Bronchial epithelial cell (primary cell): Measurements from ENCODE around the gene IRX5. TPM values are rescaled to one million over a fixed set of nuclear protein-coding genes. Genes with fewer than 3 reads are reported as not detected.

Experiments
- DNase-seq: peaks from one replicate; pipeline ENCODE4 v3.0.0-alpha.2; 2010; ENCODE audit warnings: low read depth
- FAIRE-seq: peaks from 2 replicates; lab custom pipeline; 2011; peaks lifted over from hg19 to GRCh38; lab: Jason Lieb, UNC
- H3K27me3 ChIP-seq: 2 replicates; pipeline ENCODE4 v1.5.1; 2011; ENCODE audit warnings: low read length; ENCODE audit not compliant: control insufficient read depth, insufficient read depth
- H3K36me3 ChIP-seq: 2 replicates; pipeline ENCODE4 v1.5.1; 2011; ENCODE audit warnings: low read length; ENCODE audit not compliant: control insufficient read depth, insufficient read depth
- H3K4me3 ChIP-seq: 2 replicates; pipeline ENCODE4 v1.5.1; 2011; ENCODE audit warnings: mild to moderate bottlenecking, low read depth, low read length, control low read depth
- total RNA-seq: library from RNA; depleted of rRNA; stranded (reverse); fragments of >200 nt; gene quantifications from 2 replicates; pipeline ENCODE4 v1.2.1, GENCODE V29; 2014
- TF ChIP-seq, protein P1 (sequence below): IDR thresholded peaks from 2 replicates; pipeline ENCODE4 v1.5.1; 2011; ENCODE audit warnings: mild to moderate bottlenecking, moderate library complexity, low read length, control low read depth, inconsistent platforms; ENCODE audit not compliant: insufficient read depth, severe bottlenecking

IRX5 gene
- total RNA-seq, 1 donor from 2014 or later, result 6.3 TPM

DNA sequence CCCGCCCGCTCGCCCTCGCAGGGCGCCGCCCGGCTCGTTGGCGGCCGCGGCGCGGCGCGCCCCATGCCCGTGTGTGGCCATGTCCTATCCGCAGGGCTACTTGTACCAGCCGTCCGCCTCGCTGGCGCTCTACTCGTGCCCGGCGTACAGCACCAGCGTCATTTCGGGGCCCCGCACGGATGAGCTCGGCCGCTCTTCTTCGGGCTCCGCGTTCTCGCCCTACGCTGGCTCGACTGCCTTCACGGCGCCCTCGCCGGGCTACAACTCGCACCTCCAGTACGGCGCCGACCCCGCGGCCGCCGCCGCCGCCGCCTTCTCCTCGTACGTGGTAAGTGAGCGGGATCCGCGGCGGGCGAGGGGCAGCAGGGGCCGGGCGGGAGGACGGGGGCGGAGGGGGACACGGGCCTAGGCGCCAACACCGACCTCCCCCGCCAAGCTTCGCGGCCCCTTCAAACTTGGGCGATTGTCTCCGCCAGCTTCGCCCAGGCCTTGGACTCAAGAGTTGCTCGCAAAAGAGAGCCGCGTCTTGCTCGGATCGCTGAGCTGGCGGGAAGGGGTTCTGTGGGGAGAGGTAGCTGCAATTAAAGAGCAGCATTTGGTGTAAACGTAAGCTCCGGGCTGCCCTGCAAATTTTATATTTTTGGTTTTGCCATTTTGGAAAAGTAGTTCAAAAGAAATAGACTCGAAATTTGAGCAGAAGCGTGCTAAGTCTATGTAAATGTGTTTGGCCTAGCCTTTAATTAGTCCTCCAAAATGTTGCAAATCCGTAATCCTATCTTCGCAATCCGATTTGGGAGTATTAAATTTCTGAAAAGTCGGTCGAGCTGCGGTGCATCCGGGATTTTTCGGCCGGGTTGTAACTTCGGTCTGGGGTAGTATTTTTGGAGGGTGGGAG, 702 bp downstream of the IRX5 start:
- FAIRE-seq, result no peak

DNA sequence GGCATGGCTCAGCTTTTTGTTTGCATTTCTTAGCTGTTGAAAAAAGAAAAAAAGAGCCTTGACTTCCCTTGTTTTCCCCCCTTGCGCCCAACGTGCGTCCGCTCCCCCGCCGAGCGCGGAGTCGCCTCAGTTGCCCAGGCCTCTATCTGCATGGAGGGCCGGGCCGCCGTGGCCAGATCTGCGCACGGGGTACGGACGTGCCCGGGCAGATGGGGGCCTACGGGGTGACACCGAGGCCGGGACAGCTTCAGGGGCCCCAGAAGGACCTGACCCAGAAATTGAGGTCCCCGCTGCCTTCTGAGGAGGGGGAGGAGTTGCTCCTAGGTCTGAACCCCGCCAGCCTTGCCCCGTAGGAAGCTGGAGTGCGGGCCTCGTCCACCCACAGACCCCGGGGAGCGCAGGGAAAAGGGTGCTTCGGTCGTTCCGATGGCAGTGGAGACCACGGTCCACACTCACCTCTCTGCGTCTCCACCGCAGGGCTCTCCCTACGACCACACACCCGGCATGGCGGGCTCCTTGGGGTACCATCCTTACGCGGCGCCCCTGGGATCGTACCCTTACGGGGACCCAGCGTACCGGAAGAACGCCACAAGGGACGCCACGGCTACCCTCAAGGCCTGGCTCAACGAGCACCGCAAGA, 1.5 kb downstream of the IRX5 start:
- TF ChIP-seq, protein P1, sequence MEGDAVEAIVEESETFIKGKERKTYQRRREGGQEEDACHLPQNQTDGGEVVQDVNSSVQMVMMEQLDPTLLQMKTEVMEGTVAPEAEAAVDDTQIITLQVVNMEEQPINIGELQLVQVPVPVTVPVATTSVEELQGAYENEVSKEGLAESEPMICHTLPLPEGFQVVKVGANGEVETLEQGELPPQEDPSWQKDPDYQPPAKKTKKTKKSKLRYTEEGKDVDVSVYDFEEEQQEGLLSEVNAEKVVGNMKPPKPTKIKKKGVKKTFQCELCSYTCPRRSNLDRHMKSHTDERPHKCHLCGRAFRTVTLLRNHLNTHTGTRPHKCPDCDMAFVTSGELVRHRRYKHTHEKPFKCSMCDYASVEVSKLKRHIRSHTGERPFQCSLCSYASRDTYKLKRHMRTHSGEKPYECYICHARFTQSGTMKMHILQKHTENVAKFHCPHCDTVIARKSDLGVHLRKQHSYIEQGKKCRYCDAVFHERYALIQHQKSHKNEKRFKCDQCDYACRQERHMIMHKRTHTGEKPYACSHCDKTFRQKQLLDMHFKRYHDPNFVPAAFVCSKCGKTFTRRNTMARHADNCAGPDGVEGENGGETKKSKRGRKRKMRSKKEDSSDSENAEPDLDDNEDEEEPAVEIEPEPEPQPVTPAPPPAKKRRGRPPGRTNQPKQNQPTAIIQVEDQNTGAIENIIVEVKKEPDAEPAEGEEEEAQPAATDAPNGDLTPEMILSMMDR, result no peak
- FAIRE-seq (no peak), DNase-seq (no peak)
- Histone ChIP-seq H3K27me3 (no peaks in the 10 kb centered on the region), H3K4me3 (peak overlapping the region; percentile 77), H3K36me3 (peaks cover 2% of the 10 kb centered on the region)

More for the DNA sequence above, 702 bp downstream of the IRX5 start:
- Histone ChIP-seq H3K27me3 (no peaks in the 10 kb centered on the region), H3K36me3 (peaks cover 2% of the 10 kb centered on the region), H3K4me3 (peak overlapping the region; percentile 77)
- no peak for DNase-seq
- TF ChIP-seq, protein P1, result no peak

DNA sequence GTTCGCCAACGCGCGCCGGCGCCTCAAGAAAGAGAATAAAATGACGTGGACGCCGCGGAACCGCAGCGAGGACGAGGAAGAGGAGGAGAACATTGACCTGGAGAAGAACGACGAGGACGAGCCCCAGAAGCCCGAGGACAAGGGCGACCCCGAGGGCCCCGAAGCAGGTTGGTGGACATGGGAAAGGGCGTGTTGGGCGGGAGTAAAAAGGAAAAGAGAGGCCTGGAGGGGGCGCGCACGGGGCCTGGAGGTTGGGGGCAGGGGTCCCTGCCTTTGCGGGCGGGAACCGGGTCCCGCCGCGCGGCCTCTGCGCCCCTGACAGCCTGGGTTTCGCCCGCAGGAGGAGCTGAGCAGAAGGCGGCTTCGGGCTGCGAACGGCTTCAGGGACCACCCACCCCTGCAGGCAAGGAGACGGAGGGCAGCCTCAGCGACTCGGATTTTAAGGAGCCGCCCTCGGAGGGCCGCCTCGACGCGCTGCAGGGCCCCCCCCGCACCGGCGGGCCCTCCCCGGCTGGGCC, 2.1 kb downstream of the IRX5 start:
- TF ChIP-seq, protein P1, result peak; percentile 44
- DNase-seq (no peak), FAIRE-seq (no peak)
- Histone ChIP-seq H3K36me3 (peaks cover 2% of the 10 kb centered on the region), H3K27me3 (no peaks in the 10 kb centered on the region), H3K4me3 (peak overlapping the region; percentile 77)

DNA sequence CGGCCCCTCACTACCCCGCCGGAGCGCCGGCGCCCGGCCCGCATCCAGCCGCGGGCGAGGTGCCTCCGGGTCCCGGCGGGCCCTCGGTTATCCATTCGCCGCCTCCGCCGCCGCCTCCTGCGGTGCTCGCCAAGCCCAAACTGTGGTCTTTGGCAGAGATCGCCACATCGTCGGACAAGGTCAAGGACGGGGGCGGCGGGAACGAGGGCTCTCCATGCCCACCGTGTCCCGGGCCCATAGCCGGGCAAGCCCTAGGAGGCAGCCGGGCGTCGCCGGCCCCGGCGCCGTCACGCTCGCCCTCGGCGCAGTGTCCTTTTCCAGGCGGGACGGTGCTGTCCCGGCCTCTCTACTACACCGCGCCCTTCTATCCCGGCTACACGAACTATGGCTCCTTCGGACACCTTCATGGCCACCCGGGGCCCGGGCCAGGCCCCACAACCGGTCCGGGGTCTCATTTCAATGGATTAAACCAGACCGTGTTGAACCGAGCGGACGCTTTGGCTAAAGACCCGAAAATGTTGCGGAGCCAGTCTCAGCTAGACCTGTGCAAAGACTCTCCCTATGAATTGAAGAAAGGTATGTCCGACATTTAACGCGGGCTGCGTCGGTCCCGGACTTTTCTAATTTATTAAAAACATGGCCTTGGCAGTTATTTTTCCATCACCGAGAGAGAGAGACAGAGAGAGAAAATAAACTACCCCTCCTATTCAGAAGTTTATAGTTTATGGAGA, 2.8 kb downstream of the IRX5 start:
- TF ChIP-seq, protein P1, result no peak
- H3K27me3 ChIP-seq, result no peaks in the 10 kb centered on the region
- H3K36me3 ChIP-seq, result peaks cover 2% of the 10 kb centered on the region
- peak overlapping the region; percentile 77 for H3K4me3 ChIP-seq
- DNase-seq (no peak), FAIRE-seq (no peak)

DNA sequence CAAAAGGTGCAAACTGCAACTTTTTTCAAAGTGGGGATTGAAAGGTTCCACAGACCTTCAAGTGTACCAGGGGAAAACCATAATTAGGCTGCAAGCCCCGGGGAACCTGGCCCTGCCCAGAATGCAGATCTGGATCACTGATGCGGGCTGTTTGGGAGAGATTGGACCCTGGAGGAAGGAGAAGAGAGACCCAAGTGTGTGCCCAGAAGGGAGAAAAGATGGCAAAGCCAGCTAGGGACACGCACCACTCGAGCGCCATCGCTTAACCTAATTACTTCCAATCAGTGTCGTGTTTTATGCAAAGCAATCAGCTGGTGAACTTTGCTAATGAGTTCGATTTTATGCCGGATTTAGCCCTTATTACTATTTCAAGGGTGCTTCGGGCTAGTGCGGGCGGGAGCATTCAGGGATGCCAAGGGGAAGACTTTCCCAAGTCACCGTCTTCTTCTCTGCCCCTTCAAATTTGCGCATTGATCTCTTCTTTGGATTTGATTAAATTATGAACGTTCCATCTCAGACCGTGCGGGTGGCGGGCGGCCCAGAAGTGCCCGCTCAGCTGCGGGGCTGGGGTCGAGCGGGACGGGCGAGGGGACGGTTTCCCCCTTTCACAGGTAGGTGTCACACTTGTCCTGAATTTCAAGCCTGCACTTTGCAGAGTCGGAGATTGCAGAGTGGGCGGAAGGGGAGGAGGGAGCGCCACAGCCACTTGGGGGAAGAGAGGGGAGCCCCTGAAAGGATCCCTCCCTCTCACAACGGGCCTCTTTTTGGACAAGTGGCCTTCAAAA, 4.0 kb downstream of the IRX5 start:
- Histone ChIP-seq H3K4me3 (peak overlapping the region; percentile 42), H3K27me3 (no peaks in the 10 kb centered on the region)
- FAIRE-seq, result no peak

More for the DNA sequence above, 4.0 kb downstream of the IRX5 start:
- peaks cover 2% of the 10 kb centered on the region for H3K36me3 ChIP-seq
- TF ChIP-seq, protein P1, result peak; percentile 42
- peak; percentile 52 for DNase-seq
